Kidney epithelial cell (primary cell): Measurements from ENCODE around the gene DNER. TPM values are rescaled to one million over a fixed set of nuclear protein-coding genes. Genes with fewer than 3 reads are reported as not detected.

ENCODE experiments used
- DNase-seq: peaks from one replicate; pipeline ENCODE4 v3.0.0-alpha.2; 2010; ENCODE audit warnings: low read depth
- H3K27me3 ChIP-seq: 2 replicates; pipeline ENCODE4 v1.6.0; 2011; ENCODE audit warnings: low read length; ENCODE audit not compliant: control insufficient read depth, insufficient read depth
- H3K36me3 ChIP-seq: 2 replicates; pipeline ENCODE4 v1.5.1; 2011; ENCODE audit warnings: low read length; ENCODE audit not compliant: control insufficient read depth, insufficient read depth
- H3K4me3 ChIP-seq: 2 replicates; pipeline ENCODE4 v1.5.1; 2011; ENCODE audit warnings: low read depth, mild to moderate bottlenecking, control low read depth, low read length
- CTCF ChIP-seq: IDR thresholded peaks from 2 replicates; pipeline ENCODE4 v1.5.1; 2011; ENCODE audit warnings: mild to moderate bottlenecking, moderate library complexity, low read length, control low read depth, inconsistent platforms; ENCODE audit not compliant: insufficient read depth, poor library complexity, severe bottlenecking
- total RNA-seq: library from RNA; depleted of rRNA; stranded (reverse); fragments of >200 nt; gene quantifications from 2 replicates; pipeline ENCODE4 v1.2.3, GENCODE V29; 2015

Gene DNER
- total RNA-seq, 1 donor from 2014 or later = 5.5 TPM

DNA sequence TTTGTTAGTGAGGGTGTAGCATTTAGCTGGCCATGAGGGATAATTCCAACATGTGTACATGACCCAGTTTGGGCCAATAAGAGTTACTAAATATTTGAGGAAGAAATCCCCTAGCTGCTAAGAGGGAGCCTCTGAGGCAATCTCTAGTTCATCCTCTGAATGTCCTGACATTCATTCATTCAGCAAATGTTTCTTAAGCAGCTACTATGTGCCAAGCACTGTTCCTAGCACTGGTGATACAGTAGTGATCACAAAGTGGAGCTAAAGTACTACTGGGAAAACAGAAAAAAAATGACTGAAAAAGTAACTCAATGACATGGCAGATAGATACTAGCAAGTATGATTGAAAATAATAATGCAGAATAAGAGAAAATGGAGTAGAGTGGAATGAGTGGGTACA, 363.5 kb downstream of the DNER start:
- no peaks in the 10 kb centered on the region for H3K36me3 ChIP-seq
- no peak for DNase-seq
- H3K27me3 ChIP-seq = no peaks in the 10 kb centered on the region
- H3K4me3 ChIP-seq = no peak overlapping the region
- TF ChIP-seq CTCF = no peak

DNA sequence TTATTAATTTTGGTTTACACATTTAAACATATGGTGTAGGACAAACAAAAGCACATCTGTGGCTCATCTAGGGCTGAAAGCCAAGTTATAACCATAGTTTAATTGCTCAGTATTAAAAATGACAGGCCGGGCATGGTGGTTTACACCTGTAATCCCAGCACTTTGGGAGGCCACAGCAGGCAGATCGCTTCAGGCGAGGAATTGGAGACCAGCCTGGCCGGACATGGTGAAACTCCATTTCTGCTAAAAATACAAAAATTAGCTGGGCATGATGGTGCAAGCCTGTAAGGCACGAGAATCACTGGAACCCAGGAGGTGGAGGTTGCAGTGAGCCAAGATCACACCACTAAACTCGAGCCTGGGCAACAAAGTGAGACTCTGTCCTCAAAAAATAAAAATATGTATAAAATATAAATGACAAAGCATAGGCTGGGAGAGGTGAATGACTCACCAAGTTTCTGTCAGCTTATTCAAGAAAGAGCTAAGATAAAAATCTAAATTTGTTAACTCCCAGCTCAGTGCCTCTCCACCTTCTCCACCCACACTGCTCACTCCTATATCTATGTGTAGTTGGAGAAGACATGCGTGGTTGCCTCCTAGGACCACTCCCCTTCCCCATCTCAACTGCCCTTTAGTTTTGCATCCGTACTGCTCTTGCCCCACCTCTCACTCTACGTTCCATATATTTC, 364.1 kb downstream of the DNER start:
- no peak for TF ChIP-seq CTCF
- Histone ChIP-seq H3K27me3 (no peaks in the 10 kb centered on the region), H3K4me3 (no peak overlapping the region), H3K36me3 (no peaks in the 10 kb centered on the region)
- no peak for DNase-seq

- Histone ChIP-seq H3K27me3 (no peaks in the 10 kb centered on the region), H3K4me3 (no peak overlapping the region), H3K36me3 (no peaks in the 10 kb centered on the region)
- no peak for DNase-seq
- TF ChIP-seq CTCF = no peak
Observed at GRCh38 chr2:229348128-229348527, 366.2 kb downstream of the DNER start.

DNA sequence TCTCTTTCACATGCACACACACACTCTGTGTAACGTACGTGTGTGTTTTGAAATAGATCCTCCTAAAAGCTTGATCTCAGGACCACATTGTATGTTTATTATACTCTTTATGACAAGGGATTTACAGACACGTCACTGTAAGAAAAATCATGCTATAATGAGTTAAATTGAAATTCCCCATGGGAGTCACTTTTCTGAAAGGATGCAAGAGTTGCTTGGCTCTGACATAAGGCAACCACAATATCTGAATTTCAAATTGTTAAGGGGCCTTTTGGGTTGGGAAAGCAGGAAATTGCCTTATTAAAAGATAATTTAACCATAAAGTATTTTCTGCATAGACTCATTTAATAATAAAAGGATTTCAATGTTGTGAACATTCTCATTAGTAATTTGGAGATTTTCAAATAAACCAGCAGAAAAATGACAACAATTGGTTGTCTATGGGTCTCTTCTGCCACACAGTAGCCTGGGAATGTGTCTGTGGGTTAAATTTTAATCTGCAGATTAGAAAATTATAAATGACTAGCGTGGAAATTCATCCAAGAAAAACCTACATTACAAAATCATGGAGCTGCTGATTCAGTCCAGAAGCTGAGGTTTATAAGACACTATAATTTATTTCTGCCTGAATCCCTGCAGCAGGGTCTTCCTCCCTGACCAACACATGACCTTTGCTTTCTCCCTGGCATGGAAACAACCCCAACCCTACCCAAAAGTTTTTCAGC, 367.4 kb downstream of the DNER start:
- no peak for DNase-seq
- Histone ChIP-seq H3K36me3 (no peaks in the 10 kb centered on the region), H3K27me3 (no peaks in the 10 kb centered on the region), H3K4me3 (no peak overlapping the region)
- TF ChIP-seq CTCF = no peak

GRCh38 chr2:229344955-229345354, 369.4 kb downstream of the DNER start:
- Histone ChIP-seq H3K27me3 (no peaks in the 10 kb centered on the region), H3K4me3 (no peak overlapping the region), H3K36me3 (no peaks in the 10 kb centered on the region)
- no peak for DNase-seq
- TF ChIP-seq CTCF = no peak
